Measurements from ENCODE around the gene TMEM115.

GRCh38 chr3:50333744-50334328, 25.5 kb downstream of the TMEM115 start:
- TF ChIP-seq HCFC1 (IDR thresholded peaks at IDR 0.05; ENCODE audit: low read length) (no peak), EZH2 (IDR thresholded peaks at IDR 0.05; ENCODE audit: borderline replicate concordance, control insufficient read depth, low read depth, low read length) (no peak), POLR2A (IDR thresholded peaks at IDR 0.05; ENCODE audit: low read depth, low read length) (no peak), CTCF (IDR thresholded peaks at IDR 0.05 in 2 of 3, conservative IDR thresholded peaks at IDR 0.05 in 1 of 3; ENCODE audit: control insufficient read depth in 2 of 3, extremely low read depth in 1 of 3, insufficient read depth in 1 of 3, low read depth in 3 of 3, low read length in 3 of 3) (no peak), RAD21 (IDR thresholded peaks at IDR 0.05; ENCODE audit: insufficient read depth, low read depth, low read length) (no peak), SIN3A (IDR thresholded peaks at IDR 0.05; ENCODE audit: low read depth, low read length) (no peak), SMAD5 (IDR thresholded peaks at IDR 0.05; ENCODE audit: low read depth) (no peak), NFYB (IDR thresholded peaks at IDR 0.05; ENCODE audit: insufficient read depth, low read depth, low read length) (no peak)
